HCT116 (cell line): ENCODE data around the gene IQCH.
"Not testable (repeated sequence)": the region's sequence is repeated elsewhere in the genome, so short reads cannot be mapped to it uniquely, and the experiment has no call there.

Source experiments
- CTCF ChIP-seq, 3 experiments: fragments of 200-600 bp in 1 of 3; sonication (generic) in 1 of 3; IDR thresholded peaks in 2 of 3; conservative IDR thresholded peaks in 1 of 3; 2 replicates each; pipeline ENCODE4 v1.5.1; 2012 to 2017; ENCODE audit warnings: low read depth in 2 of 3, low read length in 2 of 3, antibody characterized with exemption in 1 of 3, borderline replicate concordance in 1 of 3, control low read depth in 1 of 3, mild to moderate bottlenecking in 1 of 3, mixed read lengths in 1 of 3, mixed run types in 1 of 3, moderate library complexity in 1 of 3; ENCODE audit not compliant: insufficient read depth in 1 of 3
- EGR1 ChIP-seq: IDR thresholded peaks from 2 replicates; pipeline ENCODE4 v1.6.1; 2012; ENCODE audit warnings: low read depth
- EZH2 ChIP-seq: fragments of 200-600 bp; sonication (generic); IDR thresholded peaks from 2 replicates; pipeline ENCODE4 v1.6.1; 2017; ENCODE audit warnings: antibody characterized with exemption, mixed run types
- EZH2phosphoT487 ChIP-seq: fragments of 200-600 bp; IDR thresholded peaks from 2 replicates; pipeline ENCODE4 v1.6.1; 2018; ENCODE audit warnings: antibody characterized with exemption, borderline replicate concordance
- MAX ChIP-seq: IDR thresholded peaks from 2 replicates; pipeline ENCODE4 v1.6.1; 2012
- POLR2A ChIP-seq: IDR thresholded peaks from 2 replicates; pipeline ENCODE4 v1.7.0; 2011; ENCODE audit warnings: borderline replicate concordance; ENCODE audit not compliant: insufficient read depth, insufficient read length; ENCODE audit errors: extremely low read depth
- SRF ChIP-seq: IDR thresholded peaks from 2 replicates; pipeline ENCODE4 v1.6.1; 2012; ENCODE audit warnings: low read depth
- YY1 ChIP-seq: IDR thresholded peaks from 2 replicates; pipeline ENCODE4 v1.6.1; 2011; ENCODE audit warnings: low read length, low read depth, moderate library complexity, mild to moderate bottlenecking; ENCODE audit not compliant: insufficient replicate concordance; ENCODE audit errors: extremely low read depth
- TF ChIP-seq, protein P1 (sequence below): IDR thresholded peaks from 2 replicates; pipeline ENCODE4 v1.6.1; 2012; ENCODE audit warnings: low read depth

DNA sequence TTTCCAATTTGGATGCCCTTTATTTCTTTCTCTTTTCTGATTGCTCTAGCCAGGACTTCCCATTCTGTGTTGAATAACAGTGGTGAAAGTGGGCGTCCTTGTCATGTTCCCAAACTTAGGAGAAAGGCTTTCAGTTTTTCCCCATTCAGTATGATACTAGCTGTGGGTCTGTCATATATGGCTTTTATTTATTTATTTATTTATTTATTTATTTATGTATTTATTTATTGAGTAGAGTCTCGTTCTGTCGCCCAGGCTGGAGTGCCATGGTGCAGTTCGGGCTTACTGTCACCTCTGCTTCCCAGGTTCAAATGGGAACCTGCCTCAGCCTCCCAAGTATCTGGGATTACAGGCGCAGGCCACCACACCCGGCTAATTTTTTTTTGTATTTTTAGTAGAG is 31.8 kb downstream of the IQCH start:
- not testable (repeated sequence) for TF ChIP-seq SRF; CTCF (IDR thresholded peaks at IDR 0.05 in 2 of 3, conservative IDR thresholded peaks at IDR 0.05 in 1 of 3; ENCODE audit: borderline replicate concordance in 1 of 3, insufficient read depth in 1 of 3, low read depth in 2 of 3, low read length in 2 of 3); EZH2; EZH2phosphoT487; YY1; POLR2A; EGR1; MAX
- TF ChIP-seq, protein P1, sequence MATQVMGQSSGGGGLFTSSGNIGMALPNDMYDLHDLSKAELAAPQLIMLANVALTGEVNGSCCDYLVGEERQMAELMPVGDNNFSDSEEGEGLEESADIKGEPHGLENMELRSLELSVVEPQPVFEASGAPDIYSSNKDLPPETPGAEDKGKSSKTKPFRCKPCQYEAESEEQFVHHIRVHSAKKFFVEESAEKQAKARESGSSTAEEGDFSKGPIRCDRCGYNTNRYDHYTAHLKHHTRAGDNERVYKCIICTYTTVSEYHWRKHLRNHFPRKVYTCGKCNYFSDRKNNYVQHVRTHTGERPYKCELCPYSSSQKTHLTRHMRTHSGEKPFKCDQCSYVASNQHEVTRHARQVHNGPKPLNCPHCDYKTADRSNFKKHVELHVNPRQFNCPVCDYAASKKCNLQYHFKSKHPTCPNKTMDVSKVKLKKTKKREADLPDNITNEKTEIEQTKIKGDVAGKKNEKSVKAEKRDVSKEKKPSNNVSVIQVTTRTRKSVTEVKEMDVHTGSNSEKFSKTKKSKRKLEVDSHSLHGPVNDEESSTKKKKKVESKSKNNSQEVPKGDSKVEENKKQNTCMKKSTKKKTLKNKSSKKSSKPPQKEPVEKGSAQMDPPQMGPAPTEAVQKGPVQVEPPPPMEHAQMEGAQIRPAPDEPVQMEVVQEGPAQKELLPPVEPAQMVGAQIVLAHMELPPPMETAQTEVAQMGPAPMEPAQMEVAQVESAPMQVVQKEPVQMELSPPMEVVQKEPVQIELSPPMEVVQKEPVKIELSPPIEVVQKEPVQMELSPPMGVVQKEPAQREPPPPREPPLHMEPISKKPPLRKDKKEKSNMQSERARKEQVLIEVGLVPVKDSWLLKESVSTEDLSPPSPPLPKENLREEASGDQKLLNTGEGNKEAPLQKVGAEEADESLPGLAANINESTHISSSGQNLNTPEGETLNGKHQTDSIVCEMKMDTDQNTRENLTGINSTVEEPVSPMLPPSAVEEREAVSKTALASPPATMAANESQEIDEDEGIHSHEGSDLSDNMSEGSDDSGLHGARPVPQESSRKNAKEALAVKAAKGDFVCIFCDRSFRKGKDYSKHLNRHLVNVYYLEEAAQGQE: not testable (repeated sequence)
